ENCODE measurements around the gene OR9A2. TPM values are rescaled to one million over a fixed set of nuclear protein-coding genes. Genes with fewer than 3 reads are reported as not detected.

Gene OR9A2
- polyA plus RNA-seq, 3 donors: not detected

DNA sequence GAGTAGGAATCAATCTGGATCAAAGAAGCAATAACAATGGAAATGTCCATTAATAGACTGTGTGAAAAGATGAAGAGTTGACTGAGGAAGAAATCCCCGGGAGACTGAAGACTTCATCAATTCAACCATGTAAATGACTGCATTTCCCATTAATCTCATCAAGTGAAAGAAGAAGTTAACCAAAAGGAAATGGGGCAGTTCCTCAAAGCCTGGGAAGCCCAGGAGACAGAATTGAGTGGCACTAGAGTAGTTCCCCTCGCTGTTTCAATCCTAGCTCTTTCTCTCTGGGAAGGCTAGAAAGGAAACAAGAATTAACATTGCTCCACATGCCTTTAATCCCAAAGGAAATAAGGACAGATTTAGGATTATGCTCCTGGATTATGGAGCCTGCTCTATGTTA lies 20.4 kb upstream of the OR9A2 start:
- Mint-ChIP-seq H3K4me3 (peak overlapping the region in 1 of 2 donors; percentile 47), H3K9me3 (no peaks in the 10 kb centered on the region), H3K4me1 (peaks cover 39% of the 10 kb centered on the region), H3K27ac (peak overlapping the region in 5 of 7 donors; percentile 7 to 44 (median 25)), H3K27me3 (ENCODE audit: low read depth in 3 of 3) (peaks cover 1 to 5% (median 4%) of the 10 kb centered on the region in 3 donors), H3K36me3 (no peaks in the 10 kb centered on the region)
- Histone ChIP-seq H3K27ac (ENCODE audit: low read depth in 1 of 2, low read length in 2 of 2) (no peak overlapping the region), H3K27me3 (ENCODE audit: control insufficient read depth in 2 of 2, insufficient read depth in 2 of 2, low read length in 2 of 2) (no peaks in the 10 kb centered on the region), H3K9ac (ENCODE audit: insufficient read depth, low read length, poor library complexity, severe bottlenecking) (no peak overlapping the region), H2AFZ (ENCODE audit: insufficient read depth, low read depth, low read length, poor library complexity, severe bottlenecking) (no peak overlapping the region), H3K79me2 (ENCODE audit: insufficient read depth, low read length) (no peaks in the 10 kb centered on the region), H3K9me3 (replicated peaks in 1 of 2; ENCODE audit: control insufficient read depth in 1 of 2, insufficient read depth in 1 of 2, low read length in 2 of 2) (no peaks in the 10 kb centered on the region), H3K36me3 (replicated peaks in 1 of 2; ENCODE audit: control insufficient read depth in 1 of 2, insufficient read depth in 2 of 2, low read length in 2 of 2) (no peaks in the 10 kb centered on the region), H3K4me2 (replicated peaks; ENCODE audit: extremely low read depth, low read length, poor library complexity, severe bottlenecking) (peak overlapping the region; percentile 39), H3K4me1 (ENCODE audit: control insufficient read depth in 1 of 2, insufficient read depth in 2 of 2, low read length in 2 of 2) (peaks cover 33 to 37% of the 10 kb centered on the region in 2 donors), H4K20me1 (ENCODE audit: insufficient read depth, low read length) (no peaks in the 10 kb centered on the region), H3K4me3 (replicated peaks in 1 of 3; ENCODE audit: low read depth in 2 of 3, low read length in 3 of 3) (peak overlapping the region in 1 of 3 experiments; percentile 21)
- TF ChIP-seq, protein P1, sequence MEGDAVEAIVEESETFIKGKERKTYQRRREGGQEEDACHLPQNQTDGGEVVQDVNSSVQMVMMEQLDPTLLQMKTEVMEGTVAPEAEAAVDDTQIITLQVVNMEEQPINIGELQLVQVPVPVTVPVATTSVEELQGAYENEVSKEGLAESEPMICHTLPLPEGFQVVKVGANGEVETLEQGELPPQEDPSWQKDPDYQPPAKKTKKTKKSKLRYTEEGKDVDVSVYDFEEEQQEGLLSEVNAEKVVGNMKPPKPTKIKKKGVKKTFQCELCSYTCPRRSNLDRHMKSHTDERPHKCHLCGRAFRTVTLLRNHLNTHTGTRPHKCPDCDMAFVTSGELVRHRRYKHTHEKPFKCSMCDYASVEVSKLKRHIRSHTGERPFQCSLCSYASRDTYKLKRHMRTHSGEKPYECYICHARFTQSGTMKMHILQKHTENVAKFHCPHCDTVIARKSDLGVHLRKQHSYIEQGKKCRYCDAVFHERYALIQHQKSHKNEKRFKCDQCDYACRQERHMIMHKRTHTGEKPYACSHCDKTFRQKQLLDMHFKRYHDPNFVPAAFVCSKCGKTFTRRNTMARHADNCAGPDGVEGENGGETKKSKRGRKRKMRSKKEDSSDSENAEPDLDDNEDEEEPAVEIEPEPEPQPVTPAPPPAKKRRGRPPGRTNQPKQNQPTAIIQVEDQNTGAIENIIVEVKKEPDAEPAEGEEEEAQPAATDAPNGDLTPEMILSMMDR (IDR thresholded peaks at IDR 0.05): no peak
- DNase-seq: peak; percentile 29 to 65 (median 65)
- intact Hi-C loops (cut with micrococcal nuclease): no loop called here
- no CpG with 5 or more reads among the region's 2 CpGs for WGBS (ENCODE audit: insufficient coverage)

DNA sequence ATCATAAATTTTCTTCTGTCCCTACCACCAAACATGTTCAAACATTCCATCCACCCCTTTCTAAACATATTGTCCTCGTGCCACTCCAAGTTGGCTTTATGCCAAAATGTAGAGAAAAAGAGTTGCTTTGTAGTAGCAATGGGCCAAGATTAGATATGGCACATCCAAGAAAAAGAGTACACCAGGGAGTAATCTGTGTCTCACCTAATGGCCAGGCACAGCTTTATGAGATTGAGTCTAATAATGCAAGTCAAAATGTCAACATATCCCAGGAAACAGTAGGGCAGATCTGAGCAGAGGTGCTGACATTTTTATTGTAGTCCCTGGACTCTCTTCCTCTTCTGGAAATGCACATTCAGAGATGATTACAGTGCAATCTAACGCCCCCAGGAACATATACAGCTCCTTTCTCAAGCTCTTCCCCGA lies 19.5 kb upstream of the OR9A2 start:
- intact Hi-C loops (cut with micrococcal nuclease): no loop called here
- WGBS (ENCODE audit: insufficient coverage): 0% methylated on average over 1 of the region's 3 CpGs
- no peak overlapping the region for H2AFZ ChIP-seq (ENCODE audit: insufficient read depth, low read depth, low read length, poor library complexity, severe bottlenecking)
- no peaks in the 10 kb centered on the region for H3K9me3 Mint-ChIP-seq
- no peaks in the 10 kb centered on the region for H4K20me1 ChIP-seq (ENCODE audit: insufficient read depth, low read length)
- H3K27me3 Mint-ChIP-seq (ENCODE audit: low read depth in 3 of 3): peaks cover under 1 to 4% (median 4%) of the 10 kb centered on the region in 3 donors
- no peak overlapping the region for H3K27ac ChIP-seq (ENCODE audit: low read depth in 1 of 2, low read length in 2 of 2)
- H3K36me3 ChIP-seq (replicated peaks in 1 of 2; ENCODE audit: control insufficient read depth in 1 of 2, insufficient read depth in 2 of 2, low read length in 2 of 2): no peaks in the 10 kb centered on the region
- H3K4me2 ChIP-seq (replicated peaks; ENCODE audit: extremely low read depth, low read length, poor library complexity, severe bottlenecking): no peak overlapping the region
- H3K27ac Mint-ChIP-seq: no peak overlapping the region
- H3K4me1 ChIP-seq (ENCODE audit: control insufficient read depth in 1 of 2, insufficient read depth in 2 of 2, low read length in 2 of 2): peaks cover 33 to 37% of the 10 kb centered on the region in 2 donors
- H3K4me3 Mint-ChIP-seq: no peak overlapping the region
- H3K4me3 ChIP-seq (replicated peaks in 1 of 3; ENCODE audit: low read depth in 2 of 3, low read length in 3 of 3): no peak overlapping the region
- H3K36me3 Mint-ChIP-seq: no peaks in the 10 kb centered on the region
- no peak overlapping the region for H3K9ac ChIP-seq (ENCODE audit: insufficient read depth, low read length, poor library complexity, severe bottlenecking)
- H3K9me3 ChIP-seq (replicated peaks in 1 of 2; ENCODE audit: control insufficient read depth in 1 of 2, insufficient read depth in 1 of 2, low read length in 2 of 2): no peaks in the 10 kb centered on the region
- no peaks in the 10 kb centered on the region for H3K27me3 ChIP-seq (ENCODE audit: control insufficient read depth in 2 of 2, insufficient read depth in 2 of 2, low read length in 2 of 2)
- TF ChIP-seq, protein P1 (IDR thresholded peaks at IDR 0.05): no peak
- peaks cover 37% of the 10 kb centered on the region for H3K4me1 Mint-ChIP-seq
- peak in 1 of 3 donors; percentile 1 for DNase-seq
- no peaks in the 10 kb centered on the region for H3K79me2 ChIP-seq (ENCODE audit: insufficient read depth, low read length)

Data from CD14-positive monocyte (primary cell).